IgD-negative memory B cell (primary cell): ENCODE data around the gene DOCK6. TPM values are rescaled to one million over a fixed set of nuclear protein-coding genes. Genes with fewer than 3 reads are reported as not detected.
A peak's percentile ranks its signal among the peaks of the same experiment; 100 is the strongest.

Source experiments
- H3K27ac Mint-ChIP-seq, 3 donors: one replicate each; pipeline ENCODE4 v1.8.0; 2020 to 2022; ENCODE audit warnings: mild to moderate bottlenecking in 3 of 3, mixed read lengths in 3 of 3, moderate library complexity in 1 of 3
- H3K27me3 Mint-ChIP-seq: one replicate; pipeline ENCODE4 v1.8.0; 2021; ENCODE audit warnings: mixed read lengths
- H3K36me3 Mint-ChIP-seq: one replicate; pipeline ENCODE4 v1.8.0; 2020; ENCODE audit warnings: mild to moderate bottlenecking, mixed read lengths
- H3K4me1 Mint-ChIP-seq, 3 donors: one replicate each; pipeline ENCODE4 v1.8.0; 2020 to 2022; ENCODE audit warnings: mixed read lengths in 3 of 3, mild to moderate bottlenecking in 1 of 3
- H3K4me3 Mint-ChIP-seq, 4 donors: one replicate each; pipeline ENCODE4 v1.8.0; 2020 to 2022; ENCODE audit warnings: mild to moderate bottlenecking in 4 of 4, mixed read lengths in 4 of 4, moderate library complexity in 3 of 4
- H3K9me3 Mint-ChIP-seq, 3 donors: one replicate each; pipeline ENCODE4 v1.8.0; 2020 to 2021; ENCODE audit warnings: mixed read lengths in 3 of 3, mild to moderate bottlenecking in 1 of 3
- polyA plus RNA-seq: library from polyadenylated mRNA; unstranded; fragments of 300-500 nt; fragmentation: Illumina TruSeq; gene quantifications from one replicate; pipeline ENCODE4 v1.2.3, GENCODE V29; 2021

Gene DOCK6, protein sequence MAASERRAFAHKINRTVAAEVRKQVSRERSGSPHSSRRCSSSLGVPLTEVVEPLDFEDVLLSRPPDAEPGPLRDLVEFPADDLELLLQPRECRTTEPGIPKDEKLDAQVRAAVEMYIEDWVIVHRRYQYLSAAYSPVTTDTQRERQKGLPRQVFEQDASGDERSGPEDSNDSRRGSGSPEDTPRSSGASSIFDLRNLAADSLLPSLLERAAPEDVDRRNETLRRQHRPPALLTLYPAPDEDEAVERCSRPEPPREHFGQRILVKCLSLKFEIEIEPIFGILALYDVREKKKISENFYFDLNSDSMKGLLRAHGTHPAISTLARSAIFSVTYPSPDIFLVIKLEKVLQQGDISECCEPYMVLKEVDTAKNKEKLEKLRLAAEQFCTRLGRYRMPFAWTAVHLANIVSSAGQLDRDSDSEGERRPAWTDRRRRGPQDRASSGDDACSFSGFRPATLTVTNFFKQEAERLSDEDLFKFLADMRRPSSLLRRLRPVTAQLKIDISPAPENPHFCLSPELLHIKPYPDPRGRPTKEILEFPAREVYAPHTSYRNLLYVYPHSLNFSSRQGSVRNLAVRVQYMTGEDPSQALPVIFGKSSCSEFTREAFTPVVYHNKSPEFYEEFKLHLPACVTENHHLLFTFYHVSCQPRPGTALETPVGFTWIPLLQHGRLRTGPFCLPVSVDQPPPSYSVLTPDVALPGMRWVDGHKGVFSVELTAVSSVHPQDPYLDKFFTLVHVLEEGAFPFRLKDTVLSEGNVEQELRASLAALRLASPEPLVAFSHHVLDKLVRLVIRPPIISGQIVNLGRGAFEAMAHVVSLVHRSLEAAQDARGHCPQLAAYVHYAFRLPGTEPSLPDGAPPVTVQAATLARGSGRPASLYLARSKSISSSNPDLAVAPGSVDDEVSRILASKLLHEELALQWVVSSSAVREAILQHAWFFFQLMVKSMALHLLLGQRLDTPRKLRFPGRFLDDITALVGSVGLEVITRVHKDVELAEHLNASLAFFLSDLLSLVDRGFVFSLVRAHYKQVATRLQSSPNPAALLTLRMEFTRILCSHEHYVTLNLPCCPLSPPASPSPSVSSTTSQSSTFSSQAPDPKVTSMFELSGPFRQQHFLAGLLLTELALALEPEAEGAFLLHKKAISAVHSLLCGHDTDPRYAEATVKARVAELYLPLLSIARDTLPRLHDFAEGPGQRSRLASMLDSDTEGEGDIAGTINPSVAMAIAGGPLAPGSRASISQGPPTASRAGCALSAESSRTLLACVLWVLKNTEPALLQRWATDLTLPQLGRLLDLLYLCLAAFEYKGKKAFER (N-terminal part only)
- 1.6 TPM for polyA plus RNA-seq

GRCh38 chr19:11261971-11262839 is at the start of gene DOCK6:
DOCK6 (minus strand) TSS chr19:11262524; CDS start chr19:11262440, 84 bp downstream.
- Mint-ChIP-seq H3K4me1 (peaks cover 0 to 5% (median 5%) of the 10 kb centered on the region in 3 donors), H3K36me3 (no peaks in the 10 kb centered on the region), H3K9me3 (no peaks in the 10 kb centered on the region), H3K27me3 (peaks cover 9% of the 10 kb centered on the region), H3K4me3 (peak within 1 kb of the TSS; percentile 79 to 91 (median 88)), H3K27ac (no peak within 1 kb of the TSS)

GRCh38 chr19:11306337-11306736 is 44.0 kb upstream of the DOCK6 start:
- no peak overlapping the region for H3K4me3 Mint-ChIP-seq
- H3K9me3 Mint-ChIP-seq: peaks cover 0 to 2% (median 0%) of the 10 kb centered on the region in 3 donors
- no peak overlapping the region for H3K27ac Mint-ChIP-seq
- H3K4me1 Mint-ChIP-seq: no peaks in the 10 kb centered on the region
- peaks cover 7% of the 10 kb centered on the region for H3K27me3 Mint-ChIP-seq
- no peaks in the 10 kb centered on the region for H3K36me3 Mint-ChIP-seq

DNA sequence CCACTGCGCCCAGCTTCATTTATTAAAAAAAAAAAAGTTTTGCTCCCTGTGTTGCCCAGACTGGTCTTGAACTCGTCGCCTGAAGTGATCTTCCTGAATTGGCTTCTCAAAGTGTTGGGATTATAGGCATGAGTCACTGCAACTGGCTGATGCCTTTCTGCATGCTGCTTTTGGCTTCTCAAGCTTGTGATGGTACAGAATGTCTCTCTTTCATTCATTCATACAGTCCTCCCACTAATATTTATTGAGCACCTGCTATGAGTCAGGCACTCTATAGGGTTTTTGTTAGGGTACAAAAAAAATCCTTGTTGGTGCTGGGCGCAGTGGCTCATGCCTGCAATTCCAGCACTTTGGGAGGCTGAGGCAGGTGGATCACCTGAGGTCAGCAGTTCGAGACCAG is 42.6 kb upstream of the DOCK6 start:
- H3K4me1 Mint-ChIP-seq: no peaks in the 10 kb centered on the region
- no peak overlapping the region for H3K27ac Mint-ChIP-seq

GRCh38 chr19:11300811-11301120 is 38.4 kb upstream of the DOCK6 start:
- Mint-ChIP-seq H3K36me3 (no peaks in the 10 kb centered on the region), H3K9me3 (no peaks in the 10 kb centered on the region), H3K4me1 (no peaks in the 10 kb centered on the region), H3K27ac (no peak overlapping the region), H3K27me3 (peaks cover 2% of the 10 kb centered on the region), H3K4me3 (no peak overlapping the region)

More for the DNA sequence above, 42.6 kb upstream of the DOCK6 start:
- Mint-ChIP-seq H3K36me3 (no peaks in the 10 kb centered on the region), H3K9me3 (peaks cover 0 to 1% (median 0%) of the 10 kb centered on the region in 3 donors), H3K27me3 (peaks cover 4% of the 10 kb centered on the region), H3K4me3 (no peak overlapping the region)

- H3K27ac Mint-ChIP-seq: no peak overlapping the region
- H3K27me3 Mint-ChIP-seq: peaks cover 2% of the 10 kb centered on the region
- H3K36me3 Mint-ChIP-seq: no peaks in the 10 kb centered on the region
Measured at GRCh38 chr19:11299946-11300810, 37.9 kb upstream of the DOCK6 start.

GRCh38 chr19:11296264-11296663 is 33.9 kb upstream of the DOCK6 start:
- peaks cover 9% of the 10 kb centered on the region for H3K27me3 Mint-ChIP-seq
- peaks cover 0 to 4% (median 2%) of the 10 kb centered on the region in 3 donors for H3K4me1 Mint-ChIP-seq
- H3K36me3 Mint-ChIP-seq: no peaks in the 10 kb centered on the region
- H3K9me3 Mint-ChIP-seq: no peaks in the 10 kb centered on the region
- no peak overlapping the region for H3K4me3 Mint-ChIP-seq
- H3K27ac Mint-ChIP-seq: no peak overlapping the region

More at GRCh38 chr19:11299946-11300810, 37.9 kb upstream of the DOCK6 start:
- no peaks in the 10 kb centered on the region for H3K4me1 Mint-ChIP-seq
- H3K4me3 Mint-ChIP-seq: no peak overlapping the region
- H3K9me3 Mint-ChIP-seq: no peaks in the 10 kb centered on the region

DNA sequence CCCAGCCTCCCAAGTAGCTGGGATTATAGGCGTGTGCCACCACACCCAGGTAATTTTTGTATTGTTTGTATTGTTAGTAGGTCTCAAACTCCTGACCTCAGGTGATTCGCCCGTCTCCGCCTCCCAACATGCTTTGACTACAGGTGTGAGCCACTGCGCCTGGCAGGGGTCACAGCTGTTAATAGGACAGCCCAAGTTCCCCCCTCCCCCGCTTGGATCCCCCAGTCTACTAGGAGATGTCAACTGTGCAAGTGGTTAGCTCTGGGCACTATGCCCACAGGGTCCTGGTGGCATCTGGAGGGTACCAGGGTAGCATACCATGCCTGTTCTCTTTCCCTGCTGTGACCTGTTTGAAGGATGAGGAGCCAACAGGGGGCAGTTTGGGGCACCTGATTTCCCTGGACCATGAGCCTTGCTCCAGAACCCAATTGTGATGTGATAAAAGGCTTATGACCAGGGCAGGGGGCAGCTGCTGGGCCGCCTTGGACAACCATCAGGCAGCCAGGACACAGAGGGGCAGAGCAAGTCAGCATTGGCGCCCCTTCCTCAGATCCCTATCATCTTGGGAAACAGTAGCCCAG is 33.4 kb upstream of the DOCK6 start, which contains the start of gene TSPAN16:
TSS of gene TSPAN16 (plus strand) at position 496 of the 581 bp plus-strand sequence. CDS start 138 bp downstream, outside the sequence.
- Mint-ChIP-seq H3K27ac (no peak within 1 kb of the TSS), H3K36me3 (no peaks in the 10 kb centered on the region), H3K4me3 (no peak within 1 kb of the TSS)

DNA sequence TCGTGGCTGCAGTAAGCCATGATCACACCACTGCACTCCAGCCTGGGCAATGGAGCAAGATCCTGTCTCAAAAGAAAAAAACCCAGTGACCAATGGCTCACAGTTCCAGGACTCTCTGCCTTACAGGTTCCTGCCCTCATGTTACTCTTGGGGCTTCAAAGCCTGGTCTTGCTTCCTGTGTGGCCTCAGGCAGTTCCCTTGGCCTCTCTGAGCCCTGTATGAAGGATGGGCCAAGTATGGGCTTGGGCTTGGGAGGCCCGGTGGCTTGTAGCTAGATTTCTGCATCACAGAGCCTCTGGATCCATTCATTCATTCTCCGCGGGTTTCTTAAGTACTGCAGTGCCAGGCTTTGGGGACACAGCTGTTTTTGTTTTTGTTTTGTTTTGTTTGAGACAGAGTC is 32.9 kb upstream of the DOCK6 start:
- H3K36me3 Mint-ChIP-seq: no peaks in the 10 kb centered on the region
- no peaks in the 10 kb centered on the region for H3K9me3 Mint-ChIP-seq
- no peak overlapping the region for H3K4me3 Mint-ChIP-seq
- H3K27me3 Mint-ChIP-seq: peaks cover 9% of the 10 kb centered on the region
- no peak overlapping the region for H3K27ac Mint-ChIP-seq
- H3K4me1 Mint-ChIP-seq: peaks cover 0 to 4% (median 2%) of the 10 kb centered on the region in 3 donors

More for the DNA sequence above, 33.4 kb upstream of the DOCK6 start, which contains the start of gene TSPAN16:
- H3K4me1 Mint-ChIP-seq: peaks cover 0 to 4% (median 2%) of the 10 kb centered on the region in 3 donors
- H3K27me3 Mint-ChIP-seq: peaks cover 9% of the 10 kb centered on the region
- no peaks in the 10 kb centered on the region for H3K9me3 Mint-ChIP-seq

DNA sequence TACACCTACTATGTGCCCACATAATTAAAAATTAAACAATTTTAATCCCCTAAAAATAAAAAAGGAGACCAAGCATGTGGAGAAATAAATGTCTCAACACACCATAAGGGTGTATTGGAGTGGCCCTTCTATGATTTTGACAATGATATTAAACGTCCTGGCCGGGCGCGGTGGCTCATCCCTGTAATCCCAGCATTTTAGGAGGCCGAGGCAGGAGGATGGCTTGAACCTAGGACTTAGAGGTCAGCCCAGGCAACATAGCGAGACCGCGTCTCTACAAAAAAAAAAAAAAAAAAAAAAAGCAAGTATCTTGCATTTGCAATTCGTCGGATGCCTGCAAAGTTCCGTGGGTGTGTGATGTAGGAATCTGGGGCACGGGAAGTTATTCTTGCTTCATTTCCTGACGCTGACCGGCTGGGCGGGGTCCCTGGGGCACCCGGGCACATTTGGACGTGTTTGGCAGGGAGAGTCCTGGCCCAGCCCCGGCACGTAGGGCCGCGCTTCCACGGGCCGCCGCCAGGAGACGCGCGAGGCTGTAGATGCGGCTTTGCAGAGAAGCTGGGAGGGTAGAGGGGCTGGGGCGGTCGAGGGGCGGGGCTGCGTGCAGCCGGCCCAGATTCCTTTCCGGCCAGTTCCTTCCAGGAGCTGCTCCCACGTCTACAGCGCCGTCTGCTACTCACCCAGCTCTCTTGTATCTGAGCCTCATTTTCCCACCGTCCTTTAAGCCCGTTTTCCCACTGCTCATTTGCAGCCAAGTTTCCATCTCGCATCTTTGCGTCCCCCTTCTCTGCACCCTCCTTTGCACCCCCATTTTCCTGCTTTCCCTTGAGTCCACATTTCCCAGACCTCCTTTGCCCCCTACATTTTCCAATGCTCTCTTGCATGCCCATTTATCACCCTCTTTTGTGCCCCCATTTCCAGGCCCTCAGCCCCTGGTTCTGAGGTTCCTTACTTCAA is 31.4 kb upstream of the DOCK6 start:
- no peaks in the 10 kb centered on the region for H3K36me3 Mint-ChIP-seq
- H3K4me1 Mint-ChIP-seq: peaks cover 0 to 4% (median 4%) of the 10 kb centered on the region in 3 donors
- no peak overlapping the region for H3K27ac Mint-ChIP-seq
- H3K4me3 Mint-ChIP-seq: peak overlapping the region in 2 of 4 donors; percentile 9 to 43
- no peaks in the 10 kb centered on the region for H3K9me3 Mint-ChIP-seq
- H3K27me3 Mint-ChIP-seq: peaks cover 11% of the 10 kb centered on the region

GRCh38 chr19:11291991-11292390 is 29.7 kb upstream of the DOCK6 start:
- Mint-ChIP-seq H3K27ac (no peak overlapping the region), H3K4me3 (no peak overlapping the region), H3K36me3 (no peaks in the 10 kb centered on the region), H3K27me3 (peaks cover 16% of the 10 kb centered on the region), H3K4me1 (peaks cover 0 to 4% (median 4%) of the 10 kb centered on the region in 3 donors), H3K9me3 (no peaks in the 10 kb centered on the region)

- peaks cover 0 to 4% (median 4%) of the 10 kb centered on the region in 3 donors for H3K4me1 Mint-ChIP-seq
Measured at GRCh38 chr19:11291415-11291814, 29.1 kb upstream of the DOCK6 start.

DNA sequence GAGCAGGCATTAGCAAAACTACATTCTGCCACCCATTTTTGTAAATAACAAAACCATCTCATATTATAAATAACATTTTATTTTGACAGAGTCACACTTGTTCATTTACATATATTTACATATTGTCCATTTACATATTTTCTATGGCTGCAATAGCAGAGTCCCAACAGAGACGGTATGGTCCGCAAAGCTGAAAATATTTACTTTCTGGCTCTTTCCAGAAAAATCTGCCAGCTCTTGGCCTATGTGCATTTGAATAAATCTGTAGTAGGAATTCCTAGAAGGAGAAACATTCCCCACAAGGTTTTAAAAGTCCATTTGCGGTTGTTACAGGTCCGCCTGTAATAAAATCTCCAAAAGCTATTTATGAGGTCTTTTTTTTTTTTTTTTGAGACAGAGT is 27.9 kb upstream of the DOCK6 start:
- Mint-ChIP-seq H3K27me3 (peaks cover 16% of the 10 kb centered on the region), H3K4me3 (no peak overlapping the region), H3K4me1 (peaks cover 0 to 4% (median 4%) of the 10 kb centered on the region in 3 donors)

More at GRCh38 chr19:11291415-11291814, 29.1 kb upstream of the DOCK6 start:
- H3K36me3 Mint-ChIP-seq: no peaks in the 10 kb centered on the region
- H3K9me3 Mint-ChIP-seq: no peaks in the 10 kb centered on the region
- H3K4me3 Mint-ChIP-seq: no peak overlapping the region
- no peak overlapping the region for H3K27ac Mint-ChIP-seq
- H3K27me3 Mint-ChIP-seq: peaks cover 16% of the 10 kb centered on the region

More for the DNA sequence above, 27.9 kb upstream of the DOCK6 start:
- H3K36me3 Mint-ChIP-seq: no peaks in the 10 kb centered on the region
- no peaks in the 10 kb centered on the region for H3K9me3 Mint-ChIP-seq
- H3K27ac Mint-ChIP-seq: no peak overlapping the region
